ENCODE data around the gene MAML3. TPM values are rescaled to one million over a fixed set of nuclear protein-coding genes. Genes with fewer than 3 reads are reported as not detected.

The MAML3 gene
- total RNA-seq, 1 donor from 2014 or later = 2.7 TPM

GRCh38 chr4:140098455-140099160 is 55.4 kb downstream of the MAML3 start:
- no peak for DNase-seq (ENCODE audit: low read depth)
- H3K27me3 ChIP-seq (ENCODE audit: control insufficient read depth, insufficient read depth, low read length) = no peaks in the 10 kb centered on the region
- H3K4me3 ChIP-seq (ENCODE audit: low read depth, low read length) = no peak overlapping the region
- no peaks in the 10 kb centered on the region for H3K36me3 ChIP-seq (ENCODE audit: control insufficient read depth, insufficient read depth, low read length)
- no peak for TF ChIP-seq CTCF (IDR thresholded peaks at IDR 0.05; ENCODE audit: insufficient read depth, low read length, poor library complexity, severe bottlenecking)

- Histone ChIP-seq H3K36me3 (ENCODE audit: control insufficient read depth, insufficient read depth, low read length) (no peaks in the 10 kb centered on the region), H3K4me3 (ENCODE audit: low read depth, low read length) (no peak overlapping the region), H3K27me3 (ENCODE audit: control insufficient read depth, insufficient read depth, low read length) (no peaks in the 10 kb centered on the region)
- no peak for DNase-seq (ENCODE audit: low read depth)
- TF ChIP-seq CTCF (IDR thresholded peaks at IDR 0.05; ENCODE audit: insufficient read depth, low read length, poor library complexity, severe bottlenecking) = no peak
Measured at GRCh38 chr4:140097572-140097971, 56.4 kb downstream of the MAML3 start.

- no peaks in the 10 kb centered on the region for H3K27me3 ChIP-seq (ENCODE audit: control insufficient read depth, insufficient read depth, low read length)
- no peaks in the 10 kb centered on the region for H3K36me3 ChIP-seq (ENCODE audit: control insufficient read depth, insufficient read depth, low read length)
- no peak for DNase-seq (ENCODE audit: low read depth)
- no peak for TF ChIP-seq CTCF (IDR thresholded peaks at IDR 0.05; ENCODE audit: insufficient read depth, low read length, poor library complexity, severe bottlenecking)
- no peak overlapping the region for H3K4me3 ChIP-seq (ENCODE audit: low read depth, low read length)
Measured at GRCh38 chr4:140096921-140097320, 57.1 kb downstream of the MAML3 start.

- H3K36me3 ChIP-seq (ENCODE audit: control insufficient read depth, insufficient read depth, low read length) = no peaks in the 10 kb centered on the region
- H3K27me3 ChIP-seq (ENCODE audit: control insufficient read depth, insufficient read depth, low read length) = no peaks in the 10 kb centered on the region
- H3K4me3 ChIP-seq (ENCODE audit: low read depth, low read length) = no peak overlapping the region
- no peak for TF ChIP-seq CTCF (IDR thresholded peaks at IDR 0.05; ENCODE audit: insufficient read depth, low read length, poor library complexity, severe bottlenecking)
- DNase-seq (ENCODE audit: low read depth) = no peak
Measured at GRCh38 chr4:140096483-140096861, 57.5 kb downstream of the MAML3 start.

- Histone ChIP-seq H3K27me3 (ENCODE audit: control insufficient read depth, insufficient read depth, low read length) (no peaks in the 10 kb centered on the region), H3K4me3 (ENCODE audit: low read depth, low read length) (no peak overlapping the region), H3K36me3 (ENCODE audit: control insufficient read depth, insufficient read depth, low read length) (no peaks in the 10 kb centered on the region)
- peak; percentile 87 for DNase-seq (ENCODE audit: low read depth)
- TF ChIP-seq CTCF (IDR thresholded peaks at IDR 0.05; ENCODE audit: insufficient read depth, low read length, poor library complexity, severe bottlenecking) = no peak
Measured at GRCh38 chr4:140095694-140096482, 58.1 kb downstream of the MAML3 start.

All from kidney epithelial cell (primary cell).